ENCODE measurements around the gene AQR.

The AQR gene

GRCh38 chr15:34876640-34877039 is 92.9 kb downstream of the AQR start:
- DNase-seq (ENCODE audit: low spot score) = no peak

- DNase-seq (ENCODE audit: low spot score) = no peak
Observed at GRCh38 chr15:34869110-34869509, 100.4 kb downstream of the AQR start.

GRCh38 chr15:34865531-34865930 is 104.0 kb downstream of the AQR start:
- no peak for DNase-seq (ENCODE audit: low spot score)

- DNase-seq (ENCODE audit: low spot score) = no peak
Observed at GRCh38 chr15:34861214-34861613, 108.3 kb downstream of the AQR start.

- DNase-seq (ENCODE audit: low spot score) = peak; percentile 58
Observed at GRCh38 chr15:34855893-34856292, 113.6 kb downstream of the AQR start.

- peak; percentile 73 for DNase-seq (ENCODE audit: low spot score)
Observed at GRCh38 chr15:34855413-34855812, 114.1 kb downstream of the AQR start.

GRCh38 chr15:34854232-34854631 is 115.3 kb downstream of the AQR start:
- DNase-seq (ENCODE audit: low spot score) = no peak

GRCh38 chr15:34853001-34853758 is 116.4 kb downstream of the AQR start:
- no peak for DNase-seq (ENCODE audit: low spot score)

- peak; percentile 14 for DNase-seq (ENCODE audit: low spot score)
Observed at GRCh38 chr15:34851751-34852150, 117.8 kb downstream of the AQR start.

- DNase-seq (ENCODE audit: low spot score) = no peak
Observed at GRCh38 chr15:34851007-34851406, 118.5 kb downstream of the AQR start.

- DNase-seq (ENCODE audit: low spot score) = no peak
Observed at GRCh38 chr15:34850121-34850520, 119.4 kb downstream of the AQR start.

GRCh38 chr15:34849364-34849959 is 120.1 kb downstream of the AQR start:
- no peak for DNase-seq (ENCODE audit: low spot score)

- DNase-seq (ENCODE audit: low spot score) = no peak
Observed at GRCh38 chr15:34847598-34847997, 121.9 kb downstream of the AQR start.

GRCh38 chr15:34841262-34841725 is 128.2 kb downstream of the AQR start:
- peak; percentile 15 for DNase-seq (ENCODE audit: low spot score)

- DNase-seq (ENCODE audit: low spot score) = no peak
Observed at GRCh38 chr15:34838282-34838681, 131.3 kb downstream of the AQR start.

GRCh38 chr15:34837246-34838016 is 132.1 kb downstream of the AQR start:
- peak; percentile 94 for DNase-seq (ENCODE audit: low spot score)

GRCh38 chr15:34828145-34828911 is 141.2 kb downstream of the AQR start:
- DNase-seq (ENCODE audit: low spot score) = no peak

GRCh38 chr15:34821831-34822230 is 147.7 kb downstream of the AQR start:
- no peak for DNase-seq (ENCODE audit: low spot score)

- DNase-seq (ENCODE audit: low spot score) = no peak
Observed at GRCh38 chr15:34820110-34820509, 149.4 kb downstream of the AQR start.

- DNase-seq (ENCODE audit: low spot score) = no peak
Observed at GRCh38 chr15:34818526-34818925, 151.0 kb downstream of the AQR start.

GRCh38 chr15:34815836-34816235 is 153.7 kb downstream of the AQR start:
- DNase-seq (ENCODE audit: low spot score) = no peak

Data from kidney tubule cell (primary cell).